HepG2 (cell line): ENCODE measurements around the gene PADI6. TPM values are rescaled to one million over a fixed set of nuclear protein-coding genes. Genes with fewer than 3 reads are reported as not detected.
"Not testable (repeated sequence)": the region's sequence is repeated elsewhere in the genome, so short reads cannot be mapped to it uniquely, and the experiment has no call there.

Experiments
- ATAC-seq: fragments of 200-7000 bp; cut with Tn5 transposase; 3 replicates; pipeline ENCODE4 v1.9.1; 2020; ENCODE audit warnings: mild to moderate bottlenecking, moderate library complexity
- BruUV-seq: library from RNA; stranded (reverse); fragments of 400-500 nt; replicated peaks from 2 replicates; lab custom pipeline; 2021; lab: Mats Ljungman, UMichigan
- CTCF ChIA-PET: fragments of 300-600 bp; formaldehyde crosslinking; extraction: SDS; loops from one replicate; lab custom pipeline; 2021; ENCODE audit warnings: low total read pairs, inconsistent platforms, low intra/inter-chr PET ratio; lab: Yijun Ruan, JAX
- POLR2A ChIA-PET: fragments of 350-600 bp; sonication (Branson Sonifier 250); formaldehyde crosslinking; loops from one replicate; lab custom pipeline; 2020; ENCODE audit warnings: antibody characterized with exemption, inconsistent platforms; lab: Yijun Ruan, JAX
- DNase-seq: peaks from one replicate; pipeline ENCODE4 v3.0.0-alpha.2; 2015; ENCODE audit warnings: low spot score
- FAIRE-seq: peaks from 3 replicates; lab custom pipeline; 2011; peaks lifted over from hg19 to GRCh38; lab: Jason Lieb, UNC
- H2AFZ ChIP-seq: one replicate; pipeline ENCODE4 v1.6.1; 2011; ENCODE audit warnings: low read length, inconsistent platforms
- H3K27ac ChIP-seq: fragments of 300-600 bp; 3 replicates; pipeline ENCODE4 v1.8.0; 2011; ENCODE audit warnings: mixed run types, mild to moderate bottlenecking, mixed read lengths, low read length, inconsistent platforms; ENCODE audit not compliant: insufficient read depth; ENCODE audit errors: extremely low read length
- H3K27me3 ChIP-seq, 2 experiments: fragments of 200-600 bp in 1 of 2; 2 replicates in 1 of 2; 3 replicates in 1 of 2; pipeline versions ENCODE4 v1.6.0 to v1.8.0; 2011; ENCODE audit warnings: low read length in 2 of 2, mild to moderate bottlenecking in 2 of 2, moderate library complexity in 2 of 2, inconsistent platforms in 1 of 2; ENCODE audit not compliant: insufficient read depth in 2 of 2, control insufficient read depth in 1 of 2
- H3K36me3 ChIP-seq, 2 experiments: fragments of 200-600 bp in 1 of 2; replicated peaks in 1 of 2; 2 replicates in 1 of 2; 3 replicates in 1 of 2; pipeline versions ENCODE4 v1.5.1 to v1.8.0; 2011; ENCODE audit warnings: low read length in 2 of 2, inconsistent platforms in 1 of 2; ENCODE audit not compliant: insufficient read depth in 2 of 2, control insufficient read depth in 1 of 2
- H3K4me1 ChIP-seq: 2 replicates; pipeline ENCODE4 v1.5.1; 2012; ENCODE audit warnings: low read length, inconsistent platforms; ENCODE audit not compliant: insufficient read depth
- H3K4me2 ChIP-seq: 2 replicates; pipeline ENCODE4 v1.6.0; 2011; ENCODE audit warnings: low read depth, low read length, inconsistent platforms
- H3K4me3 ChIP-seq, 3 experiments: fragments of 200-600 bp in 1 of 3; sonication (generic), shearing (Covaris generic) in 1 of 3; replicated peaks in 1 of 3; 2 replicates each; pipeline ENCODE4 v1.5.1; 2011 to 2016; ENCODE audit warnings: low read length in 3 of 3, inconsistent platforms in 2 of 3, low read depth in 2 of 3, mild to moderate bottlenecking in 2 of 3, control low read depth in 1 of 3, mixed read lengths in 1 of 3; ENCODE audit not compliant: insufficient read depth in 1 of 3
- H3K79me2 ChIP-seq: one replicate; pipeline ENCODE4 v1.6.1; 2011; ENCODE audit warnings: low read length, inconsistent platforms; ENCODE audit not compliant: insufficient read depth
- H3K9ac ChIP-seq: 2 replicates; pipeline ENCODE4 v1.6.0; 2011; ENCODE audit warnings: mild to moderate bottlenecking, low read depth, low read length, inconsistent platforms; ENCODE audit not compliant: insufficient read depth
- H3K9me3 ChIP-seq: 2 replicates; pipeline ENCODE4 v1.5.1; 2012; ENCODE audit warnings: mild to moderate bottlenecking, low read length
- H4K20me1 ChIP-seq: 2 replicates; pipeline ENCODE4 v1.6.0; 2011; ENCODE audit warnings: inconsistent platforms, mild to moderate bottlenecking, low read length, moderate library complexity; ENCODE audit not compliant: insufficient read depth
- JARID2 ChIP-seq: sonication (generic); formaldehyde crosslinking; IDR thresholded peaks from 2 replicates; pipeline ENCODE4 v1.8.1; 2023; ENCODE audit warnings: missing genetic modification reagents, inconsistent platforms; ENCODE audit not compliant: insufficient replicate concordance
- NR2C2 ChIP-seq: sonication (generic); formaldehyde crosslinking; IDR thresholded peaks from 2 replicates; pipeline ENCODE4 v1.4.0; 2020; ENCODE audit warnings: missing genetic modification reagents, mild to moderate bottlenecking, moderate library complexity, borderline replicate concordance
- PLRG1 ChIP-seq: fragments of 450-650 bp; conservative IDR thresholded peaks from 2 replicates; pipeline ENCODE4 v1.6.1; 2016
- ZNF326 ChIP-seq: sonication (generic); formaldehyde crosslinking; IDR thresholded peaks from 2 replicates; pipeline ENCODE4 v1.4.0; 2020; ENCODE audit warnings: missing genetic modification reagents, borderline replicate concordance
- ZNF501 ChIP-seq: sonication (generic); formaldehyde crosslinking; IDR thresholded peaks from 2 replicates; pipeline ENCODE4 v1.5.1; 2020; ENCODE audit warnings: mild to moderate bottlenecking, moderate library complexity, missing genetic modification reagents
- ZNF652 ChIP-seq: IDR thresholded peaks from 2 replicates; pipeline ENCODE4 v1.6.1; 2016; ENCODE audit warnings: low read depth, borderline replicate concordance
- WGBS: methylation state at CpG from one replicate; pipeline ENCODE4 v1.1.6; 2017; ENCODE audit warnings: low lambda C conversion rate; 5-methylcytosine and 5-hydroxymethylcytosine counted together
- in situ Hi-C: cut with HindIII; loops from 2 replicates; pipeline ENCODE4 v1.10.0; 2017; ENCODE audit warnings: low pct_unique_long_range_greater_than_20kb; ENCODE audit not compliant: extremely low pct_ligation_motif_present
- intact Hi-C: fragments of 100-400 bp; cut with micrococcal nuclease; formaldehyde crosslinking; loops from one replicate; pipeline ENCODE4 v1.10.0; 2022; ENCODE audit not compliant: unreplicated experiment
- polyA plus RNA-seq, 8 experiments: library from polyadenylated mRNA; depleted of rRNA in 3 of 8; stranded (reverse) in 7 of 8; unstranded in 1 of 8; fragments of >200 nt; fragmentation: Illumina TruSeq in 4 of 8; extraction: Trizol in 4 of 8; gene quantifications; 2 replicates each; pipeline versions ENCODE4 v1.2.1 to v1.2.3, GENCODE V29; 2011 to 2016; ENCODE audit warnings: low read depth in 4 of 8, missing spikeins in 1 of 8, mixed read lengths in 1 of 8; ENCODE audit not compliant: insufficient read depth in 1 of 8
- total RNA-seq, 5 experiments: library from RNA; depleted of rRNA; stranded (reverse); fragments of >200 nt; fragmentation: Illumina TruSeq; extraction: Trizol; gene quantifications; 2 replicates each; pipeline ENCODE4 v1.2.3, GENCODE V29; 2016; ENCODE audit warnings: low read depth in 1 of 5
- TF ChIP-seq, protein P1 (sequence below): sonication (generic); formaldehyde crosslinking; IDR thresholded peaks from 2 replicates; pipeline ENCODE4 v1.5.1; 2020; ENCODE audit warnings: missing genetic modification reagents, mild to moderate bottlenecking, borderline replicate concordance
- TF ChIP-seq, protein P2 (sequence below): sonication (generic); formaldehyde crosslinking; IDR thresholded peaks from 2 replicates; pipeline ENCODE4 v1.4.0; 2020; ENCODE audit warnings: missing genetic modification reagents, mild to moderate bottlenecking, borderline replicate concordance
- TF ChIP-seq, protein P3 (sequence below): sonication (generic); formaldehyde crosslinking; IDR thresholded peaks from 2 replicates; pipeline ENCODE4 v1.8.0; 2022; ENCODE audit warnings: mild to moderate bottlenecking, missing genetic modification reagents; ENCODE audit not compliant: insufficient replicate concordance

The PADI6 gene
- total and polyA plus RNA-seq, 2 of the 13 experiments (the other 11 are each of a cell fraction or from before 2014, with no cell fraction given) = not detected

DNA sequence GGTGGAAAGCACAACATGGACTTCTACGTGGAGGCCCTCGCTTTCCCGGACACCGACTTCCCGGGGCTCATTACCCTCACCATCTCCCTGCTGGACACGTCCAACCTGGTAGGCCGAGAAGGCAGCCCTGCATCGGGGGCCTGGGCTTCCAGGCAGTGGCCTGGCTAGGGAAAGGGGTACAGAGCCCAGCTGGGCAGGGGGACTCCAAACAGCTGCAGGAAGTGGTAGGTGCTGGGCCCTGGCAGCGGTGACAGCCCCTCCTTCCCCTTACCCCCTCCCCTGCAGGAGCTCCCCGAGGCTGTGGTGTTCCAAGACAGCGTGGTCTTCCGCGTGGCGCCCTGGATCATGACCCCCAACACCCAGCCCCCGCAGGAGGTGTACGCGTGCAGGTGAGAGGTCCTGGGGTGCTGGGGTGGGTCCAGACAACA is 30.0 kb upstream of the PADI6 start:
- H3K36me3 ChIP-seq = no peaks in the 10 kb centered on the region
- TF ChIP-seq ZNF326 (CRISPR knock-in tag) (no peak), ZNF501 (CRISPR knock-in tag) (no peak), PLRG1 (no peak), JARID2 (CRISPR knock-in tag) (no peak), NR2C2 (CRISPR knock-in tag) (no peak), ZNF652 (CRISPR knock-in tag) (no peak)
- TF ChIP-seq, protein P1, sequence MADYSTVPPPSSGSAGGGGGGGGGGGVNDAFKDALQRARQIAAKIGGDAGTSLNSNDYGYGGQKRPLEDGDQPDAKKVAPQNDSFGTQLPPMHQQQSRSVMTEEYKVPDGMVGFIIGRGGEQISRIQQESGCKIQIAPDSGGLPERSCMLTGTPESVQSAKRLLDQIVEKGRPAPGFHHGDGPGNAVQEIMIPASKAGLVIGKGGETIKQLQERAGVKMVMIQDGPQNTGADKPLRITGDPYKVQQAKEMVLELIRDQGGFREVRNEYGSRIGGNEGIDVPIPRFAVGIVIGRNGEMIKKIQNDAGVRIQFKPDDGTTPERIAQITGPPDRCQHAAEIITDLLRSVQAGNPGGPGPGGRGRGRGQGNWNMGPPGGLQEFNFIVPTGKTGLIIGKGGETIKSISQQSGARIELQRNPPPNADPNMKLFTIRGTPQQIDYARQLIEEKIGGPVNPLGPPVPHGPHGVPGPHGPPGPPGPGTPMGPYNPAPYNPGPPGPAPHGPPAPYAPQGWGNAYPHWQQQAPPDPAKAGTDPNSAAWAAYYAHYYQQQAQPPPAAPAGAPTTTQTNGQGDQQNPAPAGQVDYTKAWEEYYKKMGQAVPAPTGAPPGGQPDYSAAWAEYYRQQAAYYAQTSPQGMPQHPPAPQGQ (CRISPR knock-in tag) = no peak
- TF ChIP-seq, protein P2, sequence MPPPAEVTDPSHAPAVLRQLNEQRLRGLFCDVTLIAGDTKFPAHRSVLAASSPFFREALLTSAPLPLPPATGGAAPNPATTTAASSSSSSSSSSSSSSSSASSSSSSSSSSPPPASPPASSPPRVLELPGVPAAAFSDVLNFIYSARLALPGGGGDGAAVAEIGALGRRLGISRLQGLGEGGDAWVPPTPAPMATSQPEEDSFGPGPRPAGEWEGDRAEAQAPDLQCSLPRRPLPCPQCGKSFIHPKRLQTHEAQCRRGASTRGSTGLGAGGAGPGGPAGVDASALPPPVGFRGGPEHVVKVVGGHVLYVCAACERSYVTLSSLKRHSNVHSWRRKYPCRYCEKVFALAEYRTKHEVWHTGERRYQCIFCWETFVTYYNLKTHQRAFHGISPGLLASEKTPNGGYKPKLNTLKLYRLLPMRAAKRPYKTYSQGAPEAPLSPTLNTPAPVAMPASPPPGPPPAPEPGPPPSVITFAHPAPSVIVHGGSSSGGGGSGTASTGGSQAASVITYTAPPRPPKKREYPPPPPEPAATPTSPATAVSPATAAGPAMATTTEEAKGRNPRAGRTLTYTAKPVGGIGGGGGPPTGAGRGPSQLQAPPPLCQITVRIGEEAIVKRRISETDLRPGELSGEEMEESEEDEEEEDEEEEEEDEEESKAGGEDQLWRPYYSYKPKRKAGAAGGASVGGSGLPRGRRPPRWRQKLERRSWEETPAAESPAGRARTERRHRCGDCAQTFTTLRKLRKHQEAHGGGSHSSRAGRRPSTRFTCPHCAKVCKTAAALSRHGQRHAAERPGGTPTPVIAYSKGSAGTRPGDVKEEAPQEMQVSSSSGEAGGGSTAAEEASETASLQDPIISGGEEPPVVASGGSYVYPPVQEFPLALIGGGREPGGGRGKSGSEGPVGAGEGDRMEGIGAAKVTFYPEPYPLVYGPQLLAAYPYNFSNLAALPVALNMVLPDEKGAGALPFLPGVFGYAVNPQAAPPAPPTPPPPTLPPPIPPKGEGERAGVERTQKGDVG (CRISPR knock-in tag) = no peak
- TF ChIP-seq, protein P3, sequence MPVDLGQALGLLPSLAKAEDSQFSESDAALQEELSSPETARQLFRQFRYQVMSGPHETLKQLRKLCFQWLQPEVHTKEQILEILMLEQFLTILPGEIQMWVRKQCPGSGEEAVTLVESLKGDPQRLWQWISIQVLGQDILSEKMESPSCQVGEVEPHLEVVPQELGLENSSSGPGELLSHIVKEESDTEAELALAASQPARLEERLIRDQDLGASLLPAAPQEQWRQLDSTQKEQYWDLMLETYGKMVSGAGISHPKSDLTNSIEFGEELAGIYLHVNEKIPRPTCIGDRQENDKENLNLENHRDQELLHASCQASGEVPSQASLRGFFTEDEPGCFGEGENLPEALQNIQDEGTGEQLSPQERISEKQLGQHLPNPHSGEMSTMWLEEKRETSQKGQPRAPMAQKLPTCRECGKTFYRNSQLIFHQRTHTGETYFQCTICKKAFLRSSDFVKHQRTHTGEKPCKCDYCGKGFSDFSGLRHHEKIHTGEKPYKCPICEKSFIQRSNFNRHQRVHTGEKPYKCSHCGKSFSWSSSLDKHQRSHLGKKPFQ (CRISPR knock-in tag) = no peak
- DNase-seq = no peak
- no TSS peak for BruUV-seq
- intact Hi-C loops = no loop called here
- H3K27me3 ChIP-seq = peaks cover 0 to 18% of the 10 kb centered on the region in 2 experiments; a peak in 4 of 5 replicates
- no peak overlapping the region for H3K9ac ChIP-seq
- no peaks in the 10 kb centered on the region for H3K4me1 ChIP-seq
- ATAC-seq = no peak
- WGBS = 59% methylated on average over 10 of the region's 17 CpGs
- no peak overlapping the region for H3K4me2 ChIP-seq
- H2AFZ ChIP-seq = no peak overlapping the region
- POLR2A ChIA-PET = no interaction called here
- no peaks in the 10 kb centered on the region for H3K79me2 ChIP-seq
- in situ Hi-C loops = no loop called here
- H3K27ac ChIP-seq = no peak overlapping the region
- CTCF ChIA-PET = no interaction called here
- FAIRE-seq = no peak
- no peaks in the 10 kb centered on the region for H3K9me3 ChIP-seq
- H3K4me3 ChIP-seq = no peak overlapping the region
- H4K20me1 ChIP-seq = no peaks in the 10 kb centered on the region

DNA sequence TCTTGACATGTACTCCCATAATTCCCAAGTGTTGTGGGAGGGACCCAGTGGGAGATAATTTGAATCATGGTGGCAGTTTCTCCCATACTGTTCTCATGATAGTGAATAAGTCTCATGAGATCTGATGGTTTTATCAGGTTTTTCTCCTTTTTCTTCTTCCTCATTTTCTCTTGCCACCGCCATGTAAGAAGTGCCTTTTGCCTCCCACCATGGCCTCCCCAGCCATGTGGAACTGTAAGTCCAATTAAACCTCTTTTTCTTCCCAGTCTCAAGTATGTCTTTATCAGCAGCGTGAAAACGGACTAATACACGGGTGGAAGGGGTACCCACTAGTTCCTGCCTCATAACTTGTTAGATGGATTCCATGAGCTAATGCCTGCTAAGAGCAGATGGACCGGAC is 26.5 kb upstream of the PADI6 start:
- BruUV-seq, H3K9ac ChIP-seq, H3K27ac ChIP-seq, ATAC-seq, H2AFZ ChIP-seq, H3K4me2 ChIP-seq, H3K9me3 ChIP-seq, FAIRE-seq, in situ Hi-C loops, H3K79me2 ChIP-seq, DNase-seq, H3K36me3 ChIP-seq, H3K4me1 ChIP-seq, H4K20me1 ChIP-seq, CTCF ChIA-PET, H3K4me3 ChIP-seq, intact Hi-C loops, POLR2A ChIA-PET, H3K27me3 ChIP-seq: not testable (repeated sequence)
- 35% methylated on average over 5 of the region's 5 CpGs for WGBS
